ENCODE results near the gene PDS5B. TPM values are rescaled to one million over a fixed set of nuclear protein-coding genes. Genes with fewer than 3 reads are reported as not detected.
"Not testable (repeated sequence)": the region's sequence is repeated elsewhere in the genome, so short reads cannot be mapped to it uniquely, and the experiment has no call there.

PDS5B gene
- total RNA-seq, 1 experiment from 2014 or later = 26.5 TPM

GRCh38 chr13:32721131-32722034, 135.1 kb downstream of the PDS5B start:
- H3K79me2 ChIP-seq (ENCODE audit: insufficient read depth, low read length); RAD21 ChIA-PET (ENCODE audit: low non-redundant PET in 1 of 2, low total read pairs in 2 of 2, uncharacterized antibody in 2 of 2, unreplicated experiment in 2 of 2); POLR2A ChIA-PET; H2AFZ ChIP-seq (ENCODE audit: low read depth, low read length, poor library complexity, severe bottlenecking); H3K36me3 ChIP-seq (ENCODE audit: control insufficient read depth in 1 of 2, insufficient read depth in 2 of 2, low read length in 2 of 2); DNase-seq (ENCODE audit: low read depth, low spot score); H3K27ac ChIP-seq (ENCODE audit: low read depth, low read length); H3K9ac ChIP-seq (ENCODE audit: low read length); H3K4me3 ChIP-seq (replicated peaks in 1 of 2; ENCODE audit: low read depth in 1 of 2, low read length in 2 of 2); BruUV-seq (replicated peaks); CTCF ChIA-PET; H3K4me2 ChIP-seq (ENCODE audit: low read length); H3K9me2 ChIP-seq (ENCODE audit: insufficient read depth); H3K4me1 ChIP-seq (ENCODE audit: control insufficient read depth in 1 of 2, insufficient read depth in 2 of 2, low read length in 2 of 2); ATAC-seq; H3K9me3 ChIP-seq (ENCODE audit: control insufficient read depth in 1 of 2, insufficient read depth in 1 of 2, low read depth in 1 of 2, low read length in 2 of 2); intact Hi-C loops (cut with micrococcal nuclease); H4K20me1 ChIP-seq (ENCODE audit: insufficient read depth); H3K27me3 ChIP-seq (ENCODE audit: insufficient read depth, low read length): not testable (repeated sequence)

GRCh38 chr13:32722340-32722739, 136.1 kb downstream of the PDS5B start:
- CTCF ChIA-PET = no interaction called here
- Histone ChIP-seq H3K9me3 (ENCODE audit: control insufficient read depth in 1 of 2, insufficient read depth in 1 of 2, low read depth in 1 of 2, low read length in 2 of 2) (no peaks in the 10 kb centered on the region), H3K4me2 (ENCODE audit: low read length) (no peak overlapping the region), H3K27me3 (ENCODE audit: insufficient read depth, low read length) (no peaks in the 10 kb centered on the region), H3K4me3 (replicated peaks in 1 of 2; ENCODE audit: low read depth in 1 of 2, low read length in 2 of 2) (no peak overlapping the region), H3K4me1 (ENCODE audit: control insufficient read depth in 1 of 2, insufficient read depth in 2 of 2, low read length in 2 of 2) (no peaks in the 10 kb centered on the region), H3K36me3 (ENCODE audit: control insufficient read depth in 1 of 2, insufficient read depth in 2 of 2, low read length in 2 of 2) (no peaks in the 10 kb centered on the region), H3K79me2 (ENCODE audit: insufficient read depth, low read length) (peaks cover 8% of the 10 kb centered on the region; the same call in 1 of the 2 replicates), H3K9me2 (ENCODE audit: insufficient read depth) (no peaks in the 10 kb centered on the region), H4K20me1 (ENCODE audit: insufficient read depth) (0 out of 2 replicates have a peak, but pooled peaks cover 3% of the 10 kb centered on the region), H3K27ac (ENCODE audit: low read depth, low read length) (no peak overlapping the region), H2AFZ (ENCODE audit: low read depth, low read length, poor library complexity, severe bottlenecking) (no peak overlapping the region), H3K9ac (ENCODE audit: low read length) (no peak overlapping the region)
- intact Hi-C loops (cut with micrococcal nuclease) = no loop called here
- ATAC-seq (no peak), DNase-seq (ENCODE audit: low read depth, low spot score) (no peak)
- no TSS peak for BruUV-seq (replicated peaks)
- RAD21 ChIA-PET (ENCODE audit: low non-redundant PET in 1 of 2, low total read pairs in 2 of 2, uncharacterized antibody in 2 of 2, unreplicated experiment in 2 of 2) = no interaction called here
- no peak for TF ChIP-seq YY1 (IDR thresholded peaks at IDR 0.05; ENCODE audit: extremely low read depth, insufficient replicate concordance, low read depth, low read length)
- TF ChIP-seq JUND (IDR thresholded peaks at IDR 0.05) = no peak
- no peak for TF ChIP-seq SP1 (IDR thresholded peaks at IDR 0.05; ENCODE audit: low read depth)
- no peak for TF ChIP-seq ELF1 (IDR thresholded peaks at IDR 0.05; ENCODE audit: borderline replicate concordance, low read depth)
- no peak for TF ChIP-seq EZH2 (IDR thresholded peaks at IDR 0.05)
- POLR2A ChIA-PET = no interaction called here

Measured in HCT116 (cell line).